NCI-H1930 (cell line): ENCODE data around the gene LRFN2.

Experiments
- DNase-seq, 2 experiments: peaks; one replicate each; lab custom pipeline; 2025; lab: John Stamatoyannopoulos, UW

Gene LRFN2

DNA sequence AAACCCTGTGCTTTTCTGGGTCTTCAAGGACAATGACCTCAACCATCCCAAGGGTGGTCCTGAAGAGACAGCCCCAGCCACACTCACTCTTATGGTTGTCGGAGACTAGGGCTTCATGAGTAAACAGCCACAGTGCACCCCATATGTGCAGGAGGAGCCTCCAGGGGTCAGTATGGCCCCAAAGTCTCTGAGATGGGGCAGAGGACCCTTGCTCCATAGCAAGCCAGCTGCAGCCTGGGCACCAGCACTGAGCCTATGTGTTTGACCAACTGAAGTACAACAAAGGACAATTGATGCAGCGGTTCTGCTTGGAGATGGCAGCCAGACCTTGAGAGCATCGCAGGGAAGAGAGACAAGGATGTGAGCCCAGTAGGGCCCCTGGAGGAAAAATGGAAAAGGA, 112.2 kb downstream of the LRFN2 start:
- DNase-seq: no peak

GRCh38 chr6:40473026-40473425, 114.1 kb downstream of the LRFN2 start:
- no peak for DNase-seq

- DNase-seq: no peak
Measured at GRCh38 chr6:40472353-40472752, 114.8 kb downstream of the LRFN2 start.

- DNase-seq: no peak
Measured at GRCh38 chr6:40471243-40471642, 115.9 kb downstream of the LRFN2 start.

GRCh38 chr6:40469323-40469722, 117.8 kb downstream of the LRFN2 start:
- DNase-seq: no peak

DNA sequence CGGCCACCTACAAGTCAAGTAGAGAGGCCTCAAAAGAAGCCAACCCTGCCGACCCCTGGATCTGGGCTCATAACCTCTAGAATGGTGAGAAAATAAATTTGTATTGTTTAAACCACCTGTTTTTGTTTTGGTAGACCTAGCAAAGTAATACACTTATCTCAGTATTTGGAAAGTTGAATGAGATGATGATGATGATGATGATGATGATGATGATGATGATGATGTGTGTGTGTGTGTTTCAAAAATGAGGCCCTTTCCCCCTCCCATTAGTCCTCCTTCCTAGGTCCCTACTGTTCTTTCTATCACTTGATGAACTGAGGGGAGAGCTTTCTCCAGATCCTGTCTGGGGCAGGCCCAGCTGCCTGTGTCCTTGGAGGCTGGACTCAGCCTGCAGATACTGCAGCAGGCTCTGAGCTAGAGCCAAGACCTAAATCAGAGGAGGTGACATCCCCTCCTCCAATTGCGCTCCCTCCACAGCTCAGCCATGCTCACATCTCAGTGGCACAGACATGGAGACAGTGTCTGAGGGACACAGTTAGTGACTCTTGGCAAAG, 120.1 kb downstream of the LRFN2 start:
- DNase-seq: no peak

DNA sequence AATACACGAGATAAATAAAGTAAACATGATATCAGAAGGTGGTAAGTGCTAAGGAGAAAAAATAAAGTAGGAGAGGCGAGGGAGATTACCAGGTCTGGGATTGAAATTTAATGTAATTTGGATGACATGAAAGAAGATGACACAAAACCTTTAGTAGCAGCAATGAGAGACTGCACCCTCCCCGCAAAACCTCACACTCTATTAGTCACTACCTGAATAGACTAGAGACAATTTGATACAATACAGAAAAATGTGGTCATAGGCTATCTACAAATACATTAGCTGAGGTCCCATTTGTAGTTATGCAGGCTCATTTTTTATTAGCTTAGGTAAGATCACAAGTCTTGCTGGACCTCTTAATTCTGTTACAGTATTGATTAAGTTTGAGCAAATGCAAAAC, 125.5 kb downstream of the LRFN2 start:
- no peak for DNase-seq

DNA sequence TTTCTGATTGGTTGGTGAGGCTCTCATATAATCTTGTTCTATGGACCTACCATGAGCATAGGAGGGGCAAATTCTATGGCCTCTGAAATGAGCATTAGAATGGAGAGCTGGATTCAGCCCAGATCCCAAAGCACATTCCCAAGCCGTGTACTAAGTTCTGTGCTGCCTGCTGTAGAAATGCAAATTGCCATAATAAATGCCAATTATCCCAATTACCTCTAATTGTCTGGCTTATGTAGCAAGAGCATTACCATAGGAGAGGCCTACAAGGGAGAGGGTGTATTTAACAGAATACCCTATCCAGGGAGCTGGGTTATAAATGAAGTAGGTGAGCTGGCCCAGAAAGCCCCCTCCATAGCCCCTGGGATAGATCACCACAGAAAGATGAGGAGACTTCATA, 126.8 kb downstream of the LRFN2 start:
- DNase-seq: no peak

GRCh38 chr6:40457261-40457660, 129.9 kb downstream of the LRFN2 start:
- no peak for DNase-seq

DNA sequence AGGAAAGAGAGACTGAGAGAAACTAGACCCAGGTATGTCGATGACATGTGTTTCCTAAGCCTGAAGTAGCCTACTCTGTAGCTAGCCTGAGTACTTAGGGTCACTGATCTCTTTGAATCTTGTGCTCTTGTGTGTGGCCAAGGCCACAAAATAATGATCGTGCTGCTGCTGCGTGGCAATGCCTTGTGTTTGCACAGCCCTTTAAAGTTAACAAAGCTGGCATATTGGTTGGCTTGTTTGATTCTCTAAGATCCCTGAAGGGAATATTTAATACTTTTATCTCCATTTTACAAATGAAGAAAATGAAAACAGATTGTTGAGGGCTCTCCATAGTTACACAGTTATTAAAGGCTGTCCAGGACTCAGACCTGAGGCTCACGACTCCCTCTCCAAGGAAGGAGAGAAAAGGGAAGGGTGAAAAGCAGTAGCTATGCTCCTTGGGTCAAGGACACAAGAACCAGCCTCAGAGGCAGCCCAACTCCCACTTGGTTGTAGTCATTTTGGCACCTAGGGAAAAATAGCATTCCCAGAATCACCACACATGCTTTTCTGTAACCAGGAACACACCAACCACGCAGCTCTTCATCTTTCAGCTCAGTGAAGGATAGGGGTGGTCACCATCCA, 130.7 kb downstream of the LRFN2 start:
- DNase-seq: no peak

GRCh38 chr6:40455686-40456389, 131.3 kb downstream of the LRFN2 start:
- DNase-seq: no peak

DNA sequence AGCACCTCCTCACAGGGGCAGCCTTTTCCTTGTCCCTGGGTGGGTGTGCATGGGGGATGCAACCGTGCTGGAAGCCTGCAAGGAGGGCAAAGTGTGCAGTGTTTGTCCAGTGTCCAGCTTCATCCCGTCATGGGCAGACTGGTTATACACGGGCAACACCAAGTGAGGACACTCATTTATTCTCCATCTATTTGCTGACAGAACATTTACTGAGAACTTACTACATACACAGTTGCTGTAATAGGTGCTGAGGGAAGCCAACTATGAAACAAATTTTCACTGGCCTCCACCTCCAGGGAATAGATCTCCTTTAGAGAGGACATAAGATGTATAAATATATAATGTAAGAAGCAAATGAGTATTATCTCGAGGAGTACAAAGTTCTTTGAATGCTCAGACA, 136.7 kb downstream of the LRFN2 start:
- DNase-seq: no peak

DNA sequence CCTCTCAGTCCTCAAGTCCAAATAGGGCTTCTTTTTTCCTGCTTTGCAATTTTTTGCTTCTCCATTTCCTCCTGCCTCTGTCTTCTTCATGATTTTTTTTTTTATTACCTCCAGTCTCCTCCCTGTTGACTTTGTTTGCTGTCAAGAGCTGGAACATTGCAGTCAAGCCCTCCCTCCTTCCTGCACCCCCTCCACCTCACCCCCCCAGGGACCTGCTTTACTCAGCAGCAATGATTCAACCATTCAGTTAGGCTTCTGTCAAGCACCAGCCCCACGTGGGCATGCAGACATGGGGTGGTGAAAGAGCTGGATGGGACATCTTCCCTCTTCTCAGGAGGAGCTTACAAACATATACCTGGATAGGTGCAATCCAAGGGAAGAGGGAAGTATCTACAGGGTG, 142.4 kb downstream of the LRFN2 start:
- DNase-seq: no peak

DNA sequence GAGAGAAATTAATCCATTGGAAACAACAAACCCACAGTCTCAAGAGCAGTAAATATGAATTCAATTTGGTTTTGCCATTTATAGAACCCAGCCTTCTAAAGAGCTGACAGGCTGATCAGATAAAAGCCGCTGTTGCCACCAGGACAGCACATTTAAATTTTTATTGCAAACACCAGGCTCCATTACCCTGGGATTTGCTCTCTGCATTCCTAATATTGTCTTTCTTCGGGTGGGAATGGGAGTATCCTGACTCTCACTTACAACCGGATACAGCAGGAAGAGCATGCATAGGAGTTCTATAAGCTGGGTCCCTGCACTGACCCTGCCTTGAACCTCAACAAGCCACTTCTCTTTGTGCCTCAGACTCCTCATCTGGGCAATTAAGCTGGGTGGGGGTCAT, 142.9 kb downstream of the LRFN2 start:
- DNase-seq: no peak

DNA sequence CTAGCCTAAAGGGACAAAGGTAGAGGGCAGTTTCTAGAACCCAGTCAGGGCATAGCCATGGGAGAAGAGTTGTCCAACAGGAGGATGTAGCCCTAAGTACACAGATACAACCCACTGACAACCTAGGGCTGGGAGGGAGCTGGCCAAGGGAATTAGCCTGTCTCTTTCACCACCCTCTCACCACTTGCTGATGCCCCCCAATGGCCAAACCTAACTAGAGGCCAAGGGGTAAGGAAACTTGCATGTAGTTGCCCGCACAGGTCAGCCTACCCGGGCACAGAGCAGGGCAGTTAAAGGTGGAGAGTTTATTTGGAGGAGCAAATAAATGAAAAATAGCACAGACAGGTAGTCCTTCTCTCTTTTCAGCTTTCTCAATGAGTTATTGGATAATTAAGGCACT, 143.3 kb downstream of the LRFN2 start:
- DNase-seq: no peak

GRCh38 chr6:40442591-40442990, 144.6 kb downstream of the LRFN2 start:
- DNase-seq: no peak

GRCh38 chr6:40441150-40441549, 146.0 kb downstream of the LRFN2 start:
- DNase-seq: no peak

DNA sequence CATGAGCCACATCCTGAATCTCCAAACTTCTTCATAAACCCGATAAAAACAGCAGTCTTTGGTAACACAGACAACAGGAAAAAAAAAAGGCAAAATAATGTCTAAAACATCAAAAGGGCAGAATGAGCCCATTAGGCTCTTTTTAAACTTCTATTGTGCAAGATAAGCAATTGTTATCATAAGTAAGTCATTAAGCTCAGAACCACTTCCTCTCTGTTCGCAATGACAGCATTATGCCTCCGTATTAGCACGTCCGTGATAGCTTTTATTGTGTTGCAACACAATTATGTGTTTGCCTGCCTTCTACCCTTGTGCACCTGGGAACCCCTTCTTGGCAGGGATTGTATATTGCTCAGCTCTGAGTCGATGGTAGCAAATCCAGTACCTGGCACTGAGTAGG, 147.1 kb downstream of the LRFN2 start:
- DNase-seq: no peak

DNA sequence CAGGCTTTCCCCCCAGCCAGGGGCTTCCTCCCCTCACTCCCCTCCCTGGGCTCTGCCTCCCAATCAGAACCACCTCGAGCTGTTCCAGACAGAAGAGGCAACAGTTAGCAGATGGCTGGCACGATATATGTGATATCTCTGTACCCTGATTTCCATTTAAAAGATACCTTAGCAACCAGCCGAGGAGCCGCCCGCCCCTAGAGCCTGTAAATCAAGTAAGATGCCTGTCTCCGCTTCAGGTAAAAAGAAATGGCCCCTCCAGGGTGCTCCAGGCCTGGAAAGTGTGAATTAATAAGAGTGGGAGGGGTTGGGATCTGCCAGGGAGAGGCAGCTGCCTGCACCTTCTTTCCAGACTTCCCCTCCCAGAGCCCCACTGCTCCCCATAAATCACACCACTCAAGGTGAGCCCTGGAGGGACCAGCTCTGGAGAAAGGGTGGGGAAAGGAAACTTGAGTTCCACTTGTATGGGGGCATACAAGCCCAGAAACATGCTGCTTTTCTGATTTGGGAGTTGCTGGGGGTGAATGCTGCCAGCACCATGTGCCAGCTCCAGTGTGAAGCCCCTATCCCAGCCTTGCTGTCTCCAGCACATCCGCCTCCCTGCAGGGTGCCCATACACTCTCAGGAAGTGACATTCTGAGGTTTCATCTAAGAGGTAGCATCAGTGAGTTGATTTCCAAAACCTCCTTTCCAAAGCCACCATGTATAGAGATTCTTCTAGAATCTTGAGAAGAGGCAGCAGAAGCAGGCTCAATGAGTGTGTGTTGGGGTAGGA, 148.0 kb downstream of the LRFN2 start:
- no peak for DNase-seq

- no peak for DNase-seq
Measured at GRCh38 chr6:40438246-40438887, 148.8 kb downstream of the LRFN2 start.

DNA sequence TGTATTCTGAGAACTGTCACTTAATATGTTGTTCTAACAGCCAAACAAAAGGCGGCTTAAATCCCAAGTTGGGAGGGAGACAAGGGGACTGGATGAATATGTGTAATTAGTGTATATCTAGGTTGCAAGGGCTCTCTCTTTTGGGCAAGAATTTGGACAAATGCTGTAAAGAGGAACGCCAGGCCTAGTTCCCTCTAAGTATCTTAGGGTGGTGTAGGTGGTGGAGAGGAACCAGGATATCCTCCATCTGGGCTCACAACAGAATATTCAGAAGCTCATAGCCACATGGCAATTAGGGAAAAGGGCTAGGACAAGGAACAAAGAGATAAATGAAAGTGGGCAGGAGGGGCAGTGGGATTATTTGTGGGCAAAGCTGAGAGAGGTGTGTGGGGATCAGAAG, 149.5 kb downstream of the LRFN2 start:
- no peak for DNase-seq
